ENCODE measurements around the gene NPEPL1. TPM values are rescaled to one million over a fixed set of nuclear protein-coding genes. Genes with fewer than 3 reads are reported as not detected.
A peak's percentile ranks its signal among the peaks of the same experiment; 100 is the strongest.

The NPEPL1 gene
- total RNA-seq, 1 experiment from 2014 or later = 31.1 TPM

DNA sequence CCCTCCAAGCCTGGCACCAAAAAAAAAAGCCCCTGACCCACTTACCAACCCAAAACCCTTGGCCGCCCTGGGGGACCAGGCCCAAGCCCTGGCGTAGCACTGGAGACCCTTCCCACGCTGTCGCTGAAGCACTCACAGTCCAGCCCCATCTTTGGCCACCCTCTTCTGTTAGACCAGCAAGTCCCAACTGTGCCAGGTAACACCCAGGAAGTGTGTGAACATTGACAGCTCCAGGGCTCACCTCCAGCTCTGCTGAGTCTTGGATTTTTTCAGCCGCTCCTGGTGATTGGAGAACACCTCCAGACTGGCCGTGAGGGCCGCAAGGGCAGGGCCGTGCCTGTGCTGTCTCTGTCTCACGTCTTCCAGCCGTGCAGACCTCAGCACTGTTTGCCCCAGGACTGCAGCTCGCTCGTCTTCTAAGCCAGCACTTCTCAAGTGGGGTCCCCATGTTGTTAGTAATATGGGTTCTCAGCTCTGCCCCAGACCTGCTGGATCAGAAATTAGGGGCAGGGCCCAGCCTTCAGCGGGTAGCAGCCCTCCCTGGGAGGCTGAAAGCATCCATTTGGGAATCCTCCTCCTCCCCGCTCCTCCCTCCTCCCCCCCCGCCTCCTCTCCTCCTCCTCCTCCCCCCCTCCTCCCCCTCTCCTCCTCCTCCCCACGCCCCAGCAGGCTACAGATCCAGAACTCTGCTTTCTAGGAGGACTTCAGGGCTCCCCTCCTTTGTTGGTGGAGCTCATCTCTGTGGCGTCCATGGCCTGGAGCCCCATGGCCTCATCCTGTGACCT is 18.1 kb downstream of the NPEPL1 start:
- H3T11ph ChIP-seq (ENCODE audit: low read length) = no peak overlapping the region
- no CpG with 5 or more reads among the region's 17 CpGs for WGBS (ENCODE audit: extremely low coverage, insufficient read length, low lambda C conversion rate)
- H3K9me3 Mint-ChIP-seq = no peaks in the 10 kb centered on the region
- no peak overlapping the region for H4K91ac ChIP-seq (ENCODE audit: insufficient read length, low read depth, low read length)
- TF ChIP-seq, protein P1, sequence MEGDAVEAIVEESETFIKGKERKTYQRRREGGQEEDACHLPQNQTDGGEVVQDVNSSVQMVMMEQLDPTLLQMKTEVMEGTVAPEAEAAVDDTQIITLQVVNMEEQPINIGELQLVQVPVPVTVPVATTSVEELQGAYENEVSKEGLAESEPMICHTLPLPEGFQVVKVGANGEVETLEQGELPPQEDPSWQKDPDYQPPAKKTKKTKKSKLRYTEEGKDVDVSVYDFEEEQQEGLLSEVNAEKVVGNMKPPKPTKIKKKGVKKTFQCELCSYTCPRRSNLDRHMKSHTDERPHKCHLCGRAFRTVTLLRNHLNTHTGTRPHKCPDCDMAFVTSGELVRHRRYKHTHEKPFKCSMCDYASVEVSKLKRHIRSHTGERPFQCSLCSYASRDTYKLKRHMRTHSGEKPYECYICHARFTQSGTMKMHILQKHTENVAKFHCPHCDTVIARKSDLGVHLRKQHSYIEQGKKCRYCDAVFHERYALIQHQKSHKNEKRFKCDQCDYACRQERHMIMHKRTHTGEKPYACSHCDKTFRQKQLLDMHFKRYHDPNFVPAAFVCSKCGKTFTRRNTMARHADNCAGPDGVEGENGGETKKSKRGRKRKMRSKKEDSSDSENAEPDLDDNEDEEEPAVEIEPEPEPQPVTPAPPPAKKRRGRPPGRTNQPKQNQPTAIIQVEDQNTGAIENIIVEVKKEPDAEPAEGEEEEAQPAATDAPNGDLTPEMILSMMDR (conservative IDR thresholded peaks at IDR 0.05) = no peak
- peak; percentile 25 for DNase-seq
- no peaks in the 10 kb centered on the region for H3K9me3 ChIP-seq (ENCODE audit: control insufficient read depth, low read depth, low read length)
- no peak overlapping the region for H3K4me2 ChIP-seq (ENCODE audit: insufficient read depth, insufficient read length, low read length)
- no peak overlapping the region for H2BK120ac ChIP-seq (ENCODE audit: low read depth, low read length, poor library complexity, severe bottlenecking)
- no peak overlapping the region for H3K18ac ChIP-seq (ENCODE audit: insufficient read length, low read depth, low read length)
- H3K56ac ChIP-seq (ENCODE audit: insufficient read length, low read depth, low read length) = no peak overlapping the region
- no peak overlapping the region for H3K4me3 Mint-ChIP-seq
- peaks cover 0 to 7% of the 10 kb centered on the region in 2 experiments; a peak in 1 of 4 replicates for H3K4me1 Mint-ChIP-seq
- no peaks in the 10 kb centered on the region for H3K79me1 ChIP-seq (ENCODE audit: insufficient read depth, low read depth, low read length, poor library complexity, severe bottlenecking)
- no peak overlapping the region for H4K8ac ChIP-seq (replicated peaks; ENCODE audit: insufficient read length, low read depth, low read length)
- H2BK15ac ChIP-seq (ENCODE audit: low read depth, low read length) = no peak overlapping the region
- H2AFZ ChIP-seq (ENCODE audit: low read length) = no peak overlapping the region
- H3K23ac ChIP-seq (ENCODE audit: insufficient read length, low read depth, low read length) = no peak overlapping the region
- H3K27ac Mint-ChIP-seq = peak overlapping the region in 1 of 3 experiments; percentile 36; a peak in 1 of 7 replicates
- no peaks in the 10 kb centered on the region for H3K27me3 Mint-ChIP-seq (ENCODE audit: low read depth)
- H2BK20ac ChIP-seq (ENCODE audit: low read depth, low read length, poor library complexity, severe bottlenecking) = no peak overlapping the region
- no peaks in the 10 kb centered on the region for H3K27me3 ChIP-seq (ENCODE audit: insufficient read depth, low read length)
- no peaks in the 10 kb centered on the region for H3K23me2 ChIP-seq (ENCODE audit: insufficient read length, low read depth, low read length, poor library complexity, severe bottlenecking)
- H2BK5ac ChIP-seq (ENCODE audit: insufficient read length, low read length) = no peak overlapping the region
- H4K20me1 ChIP-seq (ENCODE audit: control insufficient read depth, insufficient read depth, insufficient read length) = no peaks in the 10 kb centered on the region
- no peak overlapping the region for H2BK12ac ChIP-seq (ENCODE audit: insufficient read length, low read depth, low read length)
- H3K36me3 Mint-ChIP-seq (ENCODE audit: insufficient read depth in 1 of 3, low read depth in 3 of 3) = peaks cover 0 to 3% (median 3%) of the 10 kb centered on the region in 3 experiments; a peak in 2 of 7 replicates
- H3K4me1 ChIP-seq (ENCODE audit: insufficient read depth, low read length) = no peaks in the 10 kb centered on the region
- no peak overlapping the region for H3K14ac ChIP-seq (ENCODE audit: insufficient read depth, low read length)
- H3K4ac ChIP-seq (ENCODE audit: low read depth, low read length) = no peak overlapping the region
- no peak overlapping the region for H3K9ac ChIP-seq (ENCODE audit: extremely low read depth, insufficient read length, low read length)
- no peak overlapping the region for H4K5ac ChIP-seq (ENCODE audit: insufficient read length, low read depth, low read length)
- H2AK5ac ChIP-seq (ENCODE audit: insufficient read length, low read length) = no peak overlapping the region
- no peak overlapping the region for H3K27ac ChIP-seq (ENCODE audit: insufficient read length, low read depth, low read length)
- H3K79me2 ChIP-seq (ENCODE audit: insufficient read depth, low read length) = no peaks in the 10 kb centered on the region

All from H9 (cell line).